HAP-1 (cell line): ENCODE results near the gene ZNF518B.
"Not testable (repeated sequence)": the region's sequence is repeated elsewhere in the genome, so short reads cannot be mapped to it uniquely, and the experiment has no call there.

Source experiments
- DNase-seq, 2 experiments: peaks; one replicate each; pipeline ENCODE4 v3.0.0-alpha.2; 2016 to 2020; ENCODE audit warnings: low spot score in 2 of 2
- H3K27me3 ChIP-seq: fragments of 250-450 bp; sonication (Bioruptor Pico); 2 replicates; pipeline ENCODE4 v1.5.1; 2020; ENCODE audit warnings: low read depth, mild to moderate bottlenecking, moderate library complexity
- H3K36me3 ChIP-seq: fragments of 250-450 bp; sonication (Bioruptor Pico); replicated peaks from 2 replicates; pipeline ENCODE4 v1.5.1; 2020; ENCODE audit warnings: mild to moderate bottlenecking
- H3K4me1 ChIP-seq: fragments of 250-450 bp; sonication (Bioruptor Pico); 2 replicates; pipeline ENCODE4 v1.5.1; 2020; ENCODE audit warnings: mild to moderate bottlenecking
- H3K4me3 ChIP-seq: fragments of 250-450 bp; sonication (Bioruptor Pico); 2 replicates; pipeline ENCODE4 v1.5.1; 2020; ENCODE audit warnings: mild to moderate bottlenecking, moderate library complexity
- H3K9me3 ChIP-seq: fragments of 250-450 bp; sonication (Bioruptor Pico); 2 replicates; pipeline ENCODE4 v1.5.1; 2020; ENCODE audit warnings: mild to moderate bottlenecking, moderate library complexity
- in situ Hi-C: fragments of 300-500 bp; cut with MboI; formaldehyde crosslinking; loops from 3 replicates; pipeline ENCODE4 v1.14.3; 2020; ENCODE audit warnings: low sequenced_read_pairs, inconsistent platforms, mixed read lengths

ZNF518B gene

DNA sequence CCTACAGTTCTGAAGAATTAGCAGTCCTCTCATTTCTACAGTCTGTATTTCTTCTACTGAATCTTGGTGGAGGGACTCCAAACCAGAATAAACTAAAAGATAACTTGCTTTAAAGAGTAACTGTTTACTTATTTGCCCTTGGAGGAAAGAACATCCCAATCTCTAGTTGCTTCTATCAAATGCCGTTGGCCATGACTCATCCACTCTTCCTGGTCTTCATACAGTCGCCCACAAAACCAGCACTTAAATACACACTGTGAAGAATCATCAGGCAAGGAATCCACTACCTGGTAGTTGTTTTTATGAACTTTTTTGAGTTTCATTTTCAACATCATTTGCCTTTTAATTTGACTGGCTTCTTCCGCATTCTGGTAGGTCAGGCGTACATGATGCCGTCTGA lies 14.2 kb downstream of the ZNF518B start:
- in situ Hi-C loops, result no loop called here
- no peak for DNase-seq

GRCh38 chr4:10441512-10441911 lies 15.7 kb downstream of the ZNF518B start:
- in situ Hi-C loops, result no loop called here
- no peaks in the 10 kb centered on the region for H3K27me3 ChIP-seq
- no peaks in the 10 kb centered on the region; the same call in 1 of the 2 replicates for H3K9me3 ChIP-seq
- no peaks in the 10 kb centered on the region for H3K4me1 ChIP-seq
- no peak for DNase-seq
- H3K4me3 ChIP-seq, result no peak overlapping the region
- 0 out of 2 replicates have a peak, but pooled peaks cover 3% of the 10 kb centered on the region for H3K36me3 ChIP-seq

More for the DNA sequence above, 14.2 kb downstream of the ZNF518B start:
- no peaks in the 10 kb centered on the region for H3K27me3 ChIP-seq
- H3K4me3 ChIP-seq, result no peak overlapping the region
- H3K4me1 ChIP-seq, result no peaks in the 10 kb centered on the region
- 0 out of 2 replicates have a peak, but pooled peaks cover 3% of the 10 kb centered on the region for H3K36me3 ChIP-seq
- H3K9me3 ChIP-seq, result no peaks in the 10 kb centered on the region; the same call in 1 of the 2 replicates

DNA sequence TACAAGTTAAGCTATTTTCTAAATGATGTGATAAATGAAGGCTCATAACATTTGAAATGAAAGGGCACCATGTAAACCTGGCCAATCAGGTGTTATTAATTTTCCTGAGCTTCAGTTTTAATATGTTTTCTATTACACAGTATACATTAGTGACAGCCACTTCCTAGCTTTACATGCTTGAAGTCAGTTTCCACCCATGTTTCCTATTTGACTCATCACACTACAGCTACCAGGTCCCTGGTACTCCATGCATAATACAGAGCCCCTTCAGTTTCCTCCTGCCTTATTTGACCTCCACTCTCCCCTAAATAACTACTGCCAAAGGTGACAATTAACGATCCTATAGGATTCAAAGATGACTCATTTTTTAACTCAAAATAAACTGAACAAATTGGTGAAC lies 18.3 kb downstream of the ZNF518B start:
- DNase-seq, result no peak
- Histone ChIP-seq H3K27me3 (no peaks in the 10 kb centered on the region), H3K4me3 (no peak overlapping the region), H3K9me3 (no peaks in the 10 kb centered on the region), H3K4me1 (no peaks in the 10 kb centered on the region), H3K36me3 (no peaks in the 10 kb centered on the region)
- in situ Hi-C loops, result no loop called here

- in situ Hi-C loops, result no loop called here
- Histone ChIP-seq H3K4me3 (no peak overlapping the region), H3K36me3 (no peaks in the 10 kb centered on the region), H3K27me3 (no peaks in the 10 kb centered on the region), H3K9me3 (no peaks in the 10 kb centered on the region), H3K4me1 (no peaks in the 10 kb centered on the region)
- DNase-seq, result no peak
Measured at GRCh38 chr4:10437735-10438134, 19.5 kb downstream of the ZNF518B start.

DNA sequence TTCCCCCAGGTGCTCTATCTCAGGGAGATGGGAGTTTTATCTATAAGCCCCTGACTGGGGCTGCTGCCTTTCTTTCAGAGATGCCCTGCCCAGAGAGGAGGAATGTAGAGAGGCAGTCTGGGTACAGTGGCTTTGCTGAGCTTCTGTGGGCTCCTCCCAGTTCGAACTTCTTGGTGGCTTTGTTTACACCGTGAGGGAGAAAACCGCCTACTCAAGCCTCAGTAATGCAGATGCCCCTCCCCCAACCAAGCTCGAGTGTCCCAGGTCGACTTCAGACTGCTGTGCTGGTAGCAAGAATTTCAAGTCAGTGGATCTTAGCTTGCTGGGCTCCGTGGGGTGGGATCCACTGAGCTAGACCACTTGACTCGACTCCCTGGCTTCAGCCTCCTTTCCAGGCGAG lies 29.5 kb downstream of the ZNF518B start:
- H3K27me3 ChIP-seq, H3K9me3 ChIP-seq, in situ Hi-C loops, H3K4me1 ChIP-seq, H3K36me3 ChIP-seq, DNase-seq, H3K4me3 ChIP-seq: not testable (repeated sequence)

DNA sequence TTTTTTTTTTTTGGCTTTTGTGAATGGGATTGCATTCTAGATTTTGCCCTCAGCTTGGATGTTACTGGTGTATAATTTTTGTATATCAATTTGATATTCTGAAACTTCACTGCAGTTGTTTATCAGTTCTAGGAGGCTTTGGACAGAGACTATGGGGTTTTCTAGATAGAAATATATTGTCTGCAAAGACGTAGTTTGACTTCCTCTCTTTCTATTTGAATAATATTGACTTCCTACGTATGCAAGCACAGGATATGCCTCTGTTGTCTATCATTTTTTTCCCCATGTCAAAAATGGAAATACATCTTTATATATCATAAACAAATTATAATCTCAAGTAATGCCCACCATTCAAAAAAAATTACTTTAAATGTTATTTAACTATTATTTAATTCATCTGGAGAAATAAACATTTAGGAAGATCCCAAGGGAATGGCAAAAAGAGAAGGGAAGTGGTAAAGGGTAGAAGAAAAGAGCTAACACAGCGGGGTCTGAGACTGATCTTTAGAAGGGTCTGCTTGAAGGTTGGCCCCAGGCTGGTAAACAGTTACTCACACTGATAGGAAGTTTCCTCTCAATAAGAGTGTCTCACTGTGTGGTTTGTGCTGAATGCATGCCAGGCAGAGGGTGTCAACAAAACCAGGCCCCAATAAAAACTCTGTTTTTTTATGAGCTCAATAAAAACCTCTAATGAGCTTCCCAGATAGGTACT lies 35.7 kb downstream of the ZNF518B start:
- Histone ChIP-seq H3K4me3 (no peak overlapping the region), H3K36me3 (no peaks in the 10 kb centered on the region), H3K27me3 (no peaks in the 10 kb centered on the region), H3K9me3 (no peaks in the 10 kb centered on the region), H3K4me1 (no peaks in the 10 kb centered on the region)
- DNase-seq, result no peak
- in situ Hi-C loops, result no loop called here

DNA sequence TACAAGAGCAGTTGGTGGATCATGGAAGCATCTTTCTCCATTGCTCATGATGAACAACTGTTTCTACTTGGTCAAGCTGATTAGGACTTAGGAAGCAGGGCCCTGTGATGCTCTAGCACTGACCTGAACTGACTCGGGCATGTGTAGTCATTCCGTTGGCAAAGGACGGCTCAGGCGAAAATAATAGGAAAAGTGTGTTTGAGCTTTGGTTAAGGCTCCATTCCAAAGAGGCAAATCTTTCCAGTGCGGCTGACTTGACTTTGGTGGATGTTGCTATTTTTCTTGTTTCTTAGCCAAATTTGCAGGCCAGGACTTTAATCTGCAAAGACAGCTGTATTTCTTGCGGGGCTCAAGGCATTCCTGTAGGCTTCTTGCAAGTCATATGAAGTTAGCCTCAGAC lies 39.5 kb downstream of the ZNF518B start:
- in situ Hi-C loops, result no loop called here
- DNase-seq, result no peak

DNA sequence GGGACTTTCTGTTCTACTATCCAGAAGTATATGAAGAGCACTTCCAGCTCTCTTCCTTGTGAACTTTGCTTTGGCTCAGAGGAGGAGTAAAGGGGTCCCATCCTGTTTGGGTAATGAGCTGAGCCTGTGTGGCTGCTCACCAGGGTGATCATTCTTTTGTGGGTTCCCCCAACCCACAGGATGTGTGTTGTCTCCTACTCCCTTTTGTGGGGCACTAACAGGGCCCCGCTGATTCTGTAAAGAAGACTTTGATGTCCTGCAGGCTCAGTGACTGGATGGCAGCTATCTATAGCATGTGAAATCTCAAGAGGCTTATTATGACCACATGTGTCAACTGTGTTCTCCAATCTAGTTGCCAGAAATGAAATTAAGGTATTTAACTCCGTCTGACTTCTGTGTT lies 40.8 kb downstream of the ZNF518B start:
- Histone ChIP-seq H3K36me3 (no peaks in the 10 kb centered on the region), H3K4me3 (no peak overlapping the region), H3K4me1 (no peaks in the 10 kb centered on the region), H3K27me3 (no peaks in the 10 kb centered on the region), H3K9me3 (no peaks in the 10 kb centered on the region)
- DNase-seq, result no peak
- in situ Hi-C loops, result no loop called here

More for the DNA sequence above, 39.5 kb downstream of the ZNF518B start:
- no peak overlapping the region for H3K4me3 ChIP-seq
- no peaks in the 10 kb centered on the region for H3K27me3 ChIP-seq
- H3K4me1 ChIP-seq, result no peaks in the 10 kb centered on the region
- H3K36me3 ChIP-seq, result no peaks in the 10 kb centered on the region
- no peaks in the 10 kb centered on the region for H3K9me3 ChIP-seq

DNA sequence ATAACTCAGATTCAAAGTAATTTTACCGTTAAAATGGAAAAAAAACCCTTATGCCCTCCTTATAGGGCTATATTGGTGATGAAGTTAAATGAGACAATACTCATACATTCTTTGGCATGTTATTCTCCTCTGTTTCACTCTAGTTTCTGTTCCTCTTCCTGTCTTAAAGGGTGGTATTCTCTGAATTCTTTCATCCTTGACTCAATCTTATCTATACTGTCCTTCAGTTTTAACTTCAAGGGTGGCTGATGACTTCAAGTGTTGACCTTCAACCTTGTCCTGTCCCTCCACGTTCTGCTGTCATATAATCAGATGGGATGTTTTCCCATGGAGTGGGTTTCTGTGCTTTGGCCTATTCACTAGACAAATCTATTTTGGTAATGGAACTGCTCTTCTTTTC lies 44.0 kb downstream of the ZNF518B start:
- Histone ChIP-seq H3K4me1 (no peaks in the 10 kb centered on the region), H3K36me3 (no peaks in the 10 kb centered on the region), H3K27me3 (no peaks in the 10 kb centered on the region), H3K4me3 (no peak overlapping the region), H3K9me3 (no peaks in the 10 kb centered on the region)
- in situ Hi-C loops, result no loop called here
- no peak for DNase-seq

DNA sequence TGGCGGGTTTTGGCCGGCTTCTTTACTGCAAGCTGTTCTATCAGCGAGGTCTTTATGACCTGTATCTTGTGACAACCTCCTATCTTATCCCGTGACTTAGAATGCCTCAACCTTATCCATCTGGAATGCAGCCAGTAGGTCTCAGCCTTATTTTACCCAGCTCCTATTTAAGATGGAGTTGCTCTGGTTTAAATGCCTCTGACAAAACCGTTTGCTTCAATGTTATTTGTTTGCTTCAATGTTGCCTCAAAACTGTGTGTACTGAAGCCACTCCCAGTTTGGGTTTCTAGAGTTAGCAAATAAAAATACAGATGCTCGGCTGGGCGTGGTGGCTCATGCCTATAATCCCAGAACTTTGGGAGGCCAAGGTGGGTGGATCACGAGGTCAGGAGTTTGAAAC lies 51.6 kb downstream of the ZNF518B start:
- H3K27me3 ChIP-seq, result no peaks in the 10 kb centered on the region
- no peak overlapping the region for H3K4me3 ChIP-seq
- no peaks in the 10 kb centered on the region for H3K9me3 ChIP-seq
- in situ Hi-C loops, result no loop called here
- no peaks in the 10 kb centered on the region for H3K36me3 ChIP-seq
- H3K4me1 ChIP-seq, result no peaks in the 10 kb centered on the region
- no peak for DNase-seq

DNA sequence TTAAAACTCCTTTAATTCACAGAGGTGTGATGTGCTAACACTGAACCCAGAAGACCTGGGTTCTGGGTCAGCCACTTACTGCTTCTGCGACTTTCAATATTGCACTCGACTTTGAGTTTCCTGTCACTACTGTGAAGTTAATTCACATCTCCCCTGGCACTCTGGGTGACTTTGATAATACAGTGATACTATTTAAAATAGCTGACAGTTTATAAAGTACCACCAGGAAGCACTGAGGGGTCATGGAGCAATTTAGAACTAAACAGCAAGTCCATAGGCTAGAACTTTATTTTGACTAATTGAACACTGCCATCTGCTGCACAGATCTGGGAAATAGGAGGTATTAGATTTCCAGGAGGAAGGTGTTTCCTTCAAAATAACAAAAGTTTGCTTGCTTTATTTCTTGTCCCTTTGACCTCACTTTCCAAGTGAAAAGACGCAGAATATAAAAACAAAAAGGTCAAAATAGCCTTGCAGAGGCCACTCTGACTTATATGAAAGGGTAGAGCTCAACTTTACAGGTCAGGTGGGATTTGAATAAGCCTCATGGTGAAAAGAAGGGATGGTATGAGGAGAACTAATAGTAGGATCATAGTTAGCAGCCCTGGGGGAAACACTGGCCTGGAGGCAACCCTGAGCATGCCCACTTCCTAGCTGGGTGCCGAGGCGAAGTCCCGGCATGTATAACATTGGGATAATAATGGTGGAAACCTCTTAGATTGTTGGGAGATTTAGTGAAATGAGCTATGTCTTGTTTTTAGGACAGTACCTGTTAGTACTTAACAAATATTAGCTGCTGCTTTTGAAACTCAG lies 53.4 kb downstream of the ZNF518B start:
- Histone ChIP-seq H3K4me1 (no peaks in the 10 kb centered on the region), H3K36me3 (no peaks in the 10 kb centered on the region), H3K9me3 (no peaks in the 10 kb centered on the region), H3K27me3 (no peaks in the 10 kb centered on the region), H3K4me3 (no peak overlapping the region)
- peak; percentile 7 to 12 for DNase-seq
- in situ Hi-C loops, result no loop called here

DNA sequence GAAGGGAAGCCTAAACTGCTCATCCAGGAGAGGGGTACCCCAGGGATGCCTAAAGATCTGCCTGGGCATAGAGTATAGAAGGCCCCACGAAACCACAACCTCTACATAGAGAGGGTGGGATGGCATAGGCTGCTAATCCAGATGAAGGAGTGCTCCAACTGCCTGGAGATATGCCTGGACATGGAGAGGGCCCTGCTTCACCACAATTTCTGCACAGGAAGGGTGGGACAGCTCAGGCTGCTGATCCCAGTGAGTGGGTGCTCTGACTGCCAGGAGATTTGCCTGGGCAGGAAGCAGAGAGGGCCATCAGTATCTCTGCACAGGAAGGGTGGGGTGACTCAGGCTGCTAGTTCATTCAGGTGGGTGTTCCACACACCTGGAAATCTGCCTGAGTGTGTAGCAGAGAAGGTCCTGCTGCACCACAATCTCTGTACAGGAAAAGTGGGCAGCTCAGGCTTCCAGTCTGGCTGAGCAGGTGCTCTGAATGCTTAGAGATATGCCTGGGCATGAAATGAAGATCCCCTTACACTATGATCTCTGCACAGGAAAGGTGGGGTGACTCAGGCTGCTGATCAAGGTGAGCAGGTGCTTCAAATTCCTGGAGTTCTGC lies 61.1 kb downstream of the ZNF518B start:
- in situ Hi-C loops, result no loop called here
- no peak overlapping the region for H3K4me3 ChIP-seq
- no peak for DNase-seq
- no peaks in the 10 kb centered on the region for H3K36me3 ChIP-seq
- no peaks in the 10 kb centered on the region for H3K4me1 ChIP-seq
- H3K9me3 ChIP-seq, result no peaks in the 10 kb centered on the region
- no peaks in the 10 kb centered on the region; the same call in 1 of the 2 replicates for H3K27me3 ChIP-seq
